ENCODE measurements around the gene PCDHA1.
"Not testable (repeated sequence)": the region's sequence is repeated elsewhere in the genome, so short reads cannot be mapped to it uniquely, and the experiment has no call there.

The PCDHA1 gene

DNA sequence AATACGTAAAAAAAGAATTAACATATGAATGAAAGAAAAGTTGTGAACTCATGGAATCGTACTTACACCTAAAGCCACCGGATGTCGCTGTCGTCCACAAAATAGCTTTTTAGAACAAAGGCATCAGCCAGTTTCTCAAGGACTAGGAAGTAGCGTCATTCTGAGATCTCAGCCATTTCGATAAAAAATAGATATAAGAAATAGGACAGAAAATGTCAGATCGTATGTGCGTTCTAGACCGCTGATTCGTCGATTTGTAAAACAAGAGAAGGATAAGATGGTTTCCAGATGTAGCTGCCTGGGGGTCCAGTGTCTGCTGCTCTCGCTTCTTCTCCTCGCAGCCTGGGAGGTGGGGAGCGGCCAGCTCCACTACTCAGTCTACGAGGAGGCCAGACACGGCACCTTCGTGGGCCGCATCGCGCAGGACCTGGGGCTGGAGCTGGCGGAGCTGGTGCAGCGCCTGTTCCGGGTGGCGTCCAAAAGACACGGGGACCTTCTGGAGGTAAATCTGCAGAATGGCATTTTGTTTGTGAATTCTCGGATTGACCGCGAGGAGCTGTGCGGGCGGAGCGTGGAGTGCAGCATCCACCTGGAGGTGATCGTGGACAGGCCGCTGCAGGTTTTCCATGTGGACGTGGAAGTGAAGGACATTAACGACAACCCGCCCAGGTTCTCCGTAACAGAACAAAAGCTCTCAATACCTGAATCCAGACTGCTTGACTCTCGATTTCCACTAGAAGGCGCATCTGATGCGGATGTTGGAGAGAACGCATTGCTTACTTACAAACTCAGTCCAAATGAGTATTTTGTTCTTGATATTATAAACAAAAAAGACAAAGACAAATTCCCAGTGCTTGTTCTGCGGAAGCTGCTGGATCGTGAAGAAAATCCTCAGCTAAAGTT is 70.1 kb downstream of the PCDHA1 start, which contains the start of gene PCDHA10:
Gene PCDHA10 (plus strand): TSS at position 126 of the 903 bp plus-strand sequence. CDS start 152 bp downstream, at position 278.
- no peak for DNase-seq

DNA sequence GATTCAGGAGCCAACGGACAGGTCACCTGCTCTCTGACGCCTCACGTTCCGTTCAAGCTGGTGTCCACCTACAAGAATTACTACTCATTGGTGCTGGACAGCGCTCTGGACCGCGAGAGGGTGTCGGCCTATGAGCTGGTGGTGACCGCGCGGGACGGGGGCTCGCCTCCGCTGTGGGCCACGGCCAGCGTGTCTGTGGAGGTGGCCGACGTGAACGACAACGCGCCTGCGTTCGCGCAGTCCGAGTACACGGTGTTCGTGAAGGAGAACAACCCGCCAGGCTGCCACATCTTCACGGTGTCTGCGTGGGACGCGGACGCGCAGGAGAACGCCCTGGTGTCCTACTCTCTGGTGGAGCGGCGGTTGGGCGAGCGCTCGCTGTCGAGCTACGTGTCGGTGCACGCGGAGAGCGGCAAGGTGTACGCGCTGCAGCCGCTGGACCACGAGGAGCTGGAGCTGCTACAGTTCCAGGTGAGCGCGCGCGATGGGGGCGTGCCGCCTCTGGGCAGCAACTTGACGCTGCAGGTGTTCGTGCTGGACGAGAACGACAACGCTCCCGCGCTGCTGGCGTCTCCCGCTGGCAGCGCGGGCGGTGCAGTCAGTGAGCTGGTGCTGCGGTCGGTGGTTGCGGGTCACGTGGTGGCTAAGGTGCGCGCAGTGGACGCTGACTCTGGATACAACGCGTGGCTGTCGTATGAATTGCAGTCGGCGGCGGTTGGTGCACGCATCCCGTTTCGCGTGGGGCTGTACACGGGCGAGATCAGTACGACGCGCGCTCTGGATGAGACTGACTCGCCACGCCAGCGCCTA is 71.4 kb downstream of the PCDHA1 start:
- no peak for DNase-seq

DNA sequence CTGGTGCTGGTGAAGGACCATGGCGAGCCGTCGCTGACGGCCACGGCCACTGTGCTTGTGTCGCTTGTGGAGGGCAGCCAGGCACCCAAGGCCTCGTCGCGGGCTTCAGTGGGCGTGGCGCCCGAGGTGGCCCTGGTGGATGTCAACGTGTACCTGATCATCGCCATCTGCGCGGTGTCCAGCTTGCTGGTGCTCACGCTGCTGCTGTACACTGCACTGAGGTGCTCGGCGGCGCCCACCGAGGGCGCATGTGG is 72.0 kb downstream of the PCDHA1 start:
- no peak for DNase-seq

DNA sequence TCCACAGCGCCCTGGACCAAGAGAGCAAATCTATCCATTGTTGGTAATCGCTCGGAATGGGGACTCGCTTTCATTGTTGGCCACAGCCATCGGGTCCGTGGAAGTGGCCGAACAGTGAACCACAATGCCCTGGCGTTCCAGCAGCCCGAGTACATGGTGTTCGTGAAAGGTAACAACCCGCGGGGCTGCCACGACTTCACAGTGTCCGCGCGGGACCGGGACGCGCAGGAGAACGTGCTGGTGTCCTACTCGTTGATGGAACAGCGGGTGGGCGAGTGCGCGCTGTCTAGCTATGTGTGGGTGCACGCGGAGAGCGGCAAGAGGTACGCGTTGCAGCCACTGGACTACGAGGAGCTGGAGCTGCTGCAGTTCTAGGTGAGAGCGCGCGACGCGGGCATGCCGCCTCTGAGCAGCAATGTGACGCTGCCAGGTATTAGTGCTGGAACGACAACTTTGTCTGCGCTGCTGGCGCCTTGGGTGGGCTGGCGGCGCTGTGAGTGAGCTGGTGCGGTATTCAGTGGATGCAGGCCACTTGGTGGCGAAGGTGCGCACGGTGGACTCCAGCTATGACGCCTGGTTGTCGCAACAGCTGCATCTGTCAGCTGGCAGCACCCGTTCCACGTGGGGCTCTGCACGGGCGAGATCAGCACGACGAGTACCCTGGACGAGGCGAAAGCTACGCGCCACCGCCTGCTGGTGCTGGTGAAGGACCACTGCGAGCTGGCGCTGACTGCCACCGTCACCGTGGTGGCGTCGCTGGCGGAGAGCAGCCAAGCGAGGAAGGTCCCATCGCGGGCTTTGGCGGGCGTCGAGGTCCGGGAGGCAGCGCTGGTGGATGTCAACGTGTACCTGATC is 76.7 kb downstream of the PCDHA1 start:
- DNase-seq: no peak

DNA sequence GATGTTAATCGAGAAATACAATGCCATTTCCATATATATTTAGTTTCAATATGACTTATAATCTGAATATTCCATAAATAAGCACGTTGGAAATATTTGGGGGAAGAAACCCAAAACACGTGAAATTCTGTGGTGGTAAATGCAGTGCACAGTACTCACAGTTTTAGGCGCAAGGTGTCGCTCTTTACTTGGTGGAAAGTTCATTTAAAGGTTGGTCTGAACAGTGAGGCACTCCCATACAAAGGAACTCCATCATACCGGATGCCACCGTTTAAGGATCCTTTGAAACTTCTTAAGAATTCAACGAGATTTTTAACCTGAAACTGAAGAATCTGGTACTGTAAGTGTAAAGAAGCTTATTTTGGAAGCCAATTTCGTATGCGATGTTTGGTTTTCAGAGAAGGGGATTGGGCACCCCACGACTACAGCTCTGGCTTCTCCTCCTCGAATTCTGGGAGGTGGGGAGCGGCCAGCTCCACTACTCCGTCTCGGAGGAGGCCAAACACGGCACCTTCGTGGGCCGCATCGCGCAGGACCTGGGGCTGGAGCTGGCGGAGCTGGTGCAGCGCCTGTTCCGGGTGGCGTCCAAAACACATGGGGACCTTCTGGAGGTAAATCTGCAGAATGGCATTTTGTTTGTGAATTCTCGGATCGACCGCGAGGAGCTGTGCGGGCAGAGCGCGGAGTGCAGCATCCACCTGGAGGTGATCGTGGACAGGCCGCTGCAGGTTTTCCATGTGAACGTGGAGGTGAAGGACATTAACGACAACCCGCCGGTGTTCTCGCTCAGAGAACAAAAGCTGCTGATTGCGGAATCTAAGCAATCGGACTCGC is 83.0 kb downstream of the PCDHA1 start, which contains the start of gene PCDHA11:
Gene PCDHA11 (plus strand): TSS at position 237 of the 834 bp plus-strand sequence. CDS start 147 bp downstream, at position 384.
- DNase-seq: no peak

DNA sequence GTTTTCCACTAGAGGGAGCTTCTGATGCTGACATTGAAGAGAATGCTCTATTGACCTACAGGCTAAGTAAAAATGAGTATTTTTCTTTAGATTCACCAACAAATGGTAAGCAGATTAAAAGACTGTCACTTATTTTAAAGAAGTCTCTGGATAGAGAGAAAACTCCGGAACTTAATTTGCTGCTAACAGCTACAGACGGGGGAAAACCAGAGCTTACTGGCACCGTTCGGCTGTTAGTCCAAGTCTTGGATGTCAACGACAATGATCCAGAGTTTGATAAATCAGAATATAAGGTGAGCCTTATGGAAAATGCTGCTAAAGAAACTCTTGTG is 83.6 kb downstream of the PCDHA1 start:
- no peak for DNase-seq

DNA sequence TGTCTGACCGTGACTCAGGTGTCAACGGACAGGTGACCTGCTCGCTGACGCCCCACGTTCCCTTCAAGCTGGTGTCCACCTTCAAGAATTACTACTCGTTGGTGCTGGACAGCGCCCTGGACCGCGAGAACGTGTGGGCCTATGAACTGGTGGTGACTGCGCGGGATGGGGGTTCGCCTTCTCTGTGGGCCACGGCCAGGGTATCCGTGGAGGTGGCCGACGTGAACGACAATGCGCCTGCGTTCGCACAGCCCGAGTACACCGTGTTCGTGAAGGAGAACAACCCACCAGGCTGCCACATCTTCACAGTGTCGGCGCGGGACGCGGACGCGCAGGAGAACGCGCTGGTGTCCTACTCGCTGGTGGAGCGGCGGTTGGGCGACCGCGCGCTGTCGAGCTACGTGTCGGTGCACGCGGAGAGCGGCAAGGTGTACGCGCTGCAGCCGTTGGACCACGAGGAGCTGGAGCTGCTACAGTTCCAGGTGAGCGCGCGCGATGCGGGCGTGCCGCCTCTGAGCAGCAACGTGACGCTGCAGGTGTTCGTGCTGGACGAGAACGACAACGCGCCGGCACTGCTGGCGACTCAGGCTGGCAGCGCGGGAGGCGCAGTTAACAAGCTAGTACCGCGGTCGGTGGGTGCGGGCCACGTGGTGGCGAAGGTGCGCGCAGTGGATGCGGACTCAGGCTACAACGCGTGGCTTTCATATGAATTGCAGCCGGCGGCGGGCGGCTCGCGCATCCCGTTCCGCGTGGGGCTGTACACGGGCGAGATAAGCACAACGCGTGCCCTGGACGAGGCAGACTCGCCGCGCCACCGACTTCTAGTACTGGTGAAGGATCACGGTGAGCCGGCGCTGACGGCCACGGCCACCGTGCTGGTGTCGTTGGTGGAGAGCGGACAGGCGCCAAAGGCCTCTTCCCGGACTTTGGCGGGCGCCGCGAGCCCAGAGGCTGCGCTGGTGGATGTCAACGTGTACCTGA is 84.6 kb downstream of the PCDHA1 start:
- DNase-seq: no peak

DNA sequence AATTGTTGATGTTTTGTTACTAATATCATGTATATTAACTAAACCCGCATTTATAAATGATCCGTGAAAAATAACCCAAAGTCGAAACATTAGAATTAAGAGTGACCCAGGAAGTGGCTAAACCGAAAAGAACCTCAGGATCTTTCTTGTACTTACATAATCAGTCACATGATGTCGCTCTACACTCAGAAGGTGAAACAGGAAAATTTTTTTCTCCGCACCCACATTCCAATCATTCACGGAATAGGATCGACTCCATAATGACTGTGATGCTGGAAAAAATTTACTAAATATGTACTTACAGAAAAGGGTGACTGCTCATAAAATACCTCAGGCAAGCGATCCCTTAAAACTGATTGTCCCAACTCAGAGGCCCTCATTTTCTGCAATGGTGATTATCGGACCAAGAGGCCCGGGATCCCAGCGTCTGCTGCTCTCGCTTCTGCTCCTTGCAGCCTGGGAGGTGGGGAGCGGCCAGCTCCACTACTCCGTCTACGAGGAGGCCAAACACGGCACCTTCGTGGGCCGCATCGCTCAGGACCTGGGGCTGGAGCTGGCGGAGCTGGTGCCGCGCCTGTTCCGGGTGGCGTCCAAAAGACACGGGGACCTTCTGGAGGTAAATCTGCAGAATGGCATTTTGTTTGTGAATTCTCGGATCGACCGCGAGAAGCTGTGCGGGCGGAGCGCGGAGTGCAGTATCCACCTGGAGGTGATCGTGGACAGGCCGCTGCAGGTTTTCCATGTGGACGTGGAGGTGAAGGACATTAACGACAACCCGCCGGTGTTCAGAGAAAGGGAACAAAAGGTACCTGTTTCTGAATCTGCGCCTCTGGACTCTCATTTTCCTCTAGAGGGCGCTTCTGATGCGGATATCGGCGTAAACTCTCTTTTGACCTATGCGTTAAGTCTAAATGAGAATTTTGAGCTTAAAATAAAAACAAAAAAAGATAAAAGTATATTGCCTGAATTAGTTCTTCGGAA is 89.4 kb downstream of the PCDHA1 start, which contains the start of gene PCDHA12:
Gene PCDHA12 (plus strand): TSS at position 224 of the 981 bp plus-strand sequence. CDS start 165 bp downstream, at position 389.
- no peak for DNase-seq

DNA sequence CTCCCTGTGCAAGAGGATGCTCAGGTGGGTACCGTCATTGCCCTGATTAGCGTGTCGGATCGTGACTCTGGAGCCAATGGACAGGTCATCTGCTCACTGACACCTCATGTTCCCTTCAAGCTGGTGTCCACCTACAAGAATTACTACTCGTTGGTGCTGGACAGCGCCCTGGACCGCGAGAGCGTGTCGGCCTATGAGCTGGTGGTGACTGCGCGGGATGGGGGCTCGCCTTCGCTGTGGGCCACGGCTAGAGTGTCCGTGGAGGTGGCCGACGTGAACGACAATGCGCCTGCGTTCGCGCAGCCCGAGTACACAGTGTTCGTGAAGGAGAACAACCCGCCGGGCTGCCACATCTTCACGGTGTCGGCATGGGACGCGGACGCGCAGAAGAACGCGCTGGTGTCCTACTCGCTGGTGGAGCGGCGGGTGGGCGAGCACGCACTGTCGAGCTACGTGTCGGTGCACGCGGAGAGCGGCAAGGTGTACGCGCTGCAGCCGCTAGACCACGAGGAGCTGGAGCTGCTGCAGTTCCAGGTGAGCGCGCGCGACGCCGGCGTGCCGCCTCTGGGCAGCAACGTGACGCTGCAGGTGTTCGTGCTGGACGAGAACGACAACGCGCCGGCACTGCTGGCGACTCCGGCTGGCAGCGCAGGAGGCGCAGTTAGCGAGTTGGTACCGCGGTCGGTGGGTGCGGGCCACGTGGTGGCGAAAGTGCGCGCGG is 90.8 kb downstream of the PCDHA1 start:
- not testable (repeated sequence) for DNase-seq

DNA sequence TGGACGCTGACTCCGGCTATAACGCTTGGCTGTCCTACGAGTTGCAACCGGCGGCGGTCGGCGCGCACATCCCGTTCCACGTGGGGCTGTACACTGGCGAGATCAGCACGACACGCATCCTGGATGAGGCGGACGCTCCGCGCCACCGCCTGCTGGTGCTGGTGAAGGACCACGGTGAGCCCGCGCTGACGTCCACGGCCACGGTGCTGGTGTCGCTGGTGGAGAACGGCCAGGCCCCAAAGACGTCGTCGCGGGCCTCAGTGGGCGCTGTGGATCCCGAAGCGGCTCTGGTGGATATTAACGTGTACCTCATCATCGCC is 91.3 kb downstream of the PCDHA1 start:
- no peak for DNase-seq

DNA sequence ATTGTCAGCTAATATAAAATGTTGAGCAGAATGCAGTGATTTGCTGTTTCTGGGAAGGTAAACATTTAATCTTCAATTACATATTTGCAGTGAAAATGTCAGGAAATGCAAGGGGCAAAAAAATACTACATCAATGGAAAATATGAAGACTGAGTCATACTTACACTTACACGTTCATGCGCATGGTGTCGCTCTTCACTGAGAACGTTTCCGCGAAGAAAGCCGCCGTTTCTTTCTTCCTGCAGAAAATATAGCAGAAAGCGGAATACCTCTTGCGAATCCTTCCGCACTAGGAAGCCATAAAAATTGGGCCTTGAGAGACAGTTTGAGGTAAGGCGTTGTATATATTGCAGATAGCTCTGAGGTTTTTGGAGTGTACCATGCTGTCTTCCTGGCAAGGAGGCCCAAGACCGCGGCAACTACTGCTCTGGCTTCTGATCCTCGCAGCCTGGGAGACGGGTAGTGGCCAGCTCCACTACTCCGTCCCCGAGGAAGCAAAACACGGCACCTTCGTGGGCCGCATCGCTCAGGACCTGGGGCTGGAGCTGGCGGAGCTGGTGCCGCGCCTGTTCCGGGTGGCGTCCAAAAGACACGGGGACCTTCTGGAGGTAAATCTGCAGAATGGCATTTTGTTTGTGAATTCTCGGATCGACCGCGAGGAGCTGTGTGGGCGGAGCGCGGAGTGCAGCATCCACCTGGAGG is 96.1 kb downstream of the PCDHA1 start, which contains the start of gene PCDHA13:
Gene PCDHA13 (plus strand): TSS at position 236 of the 702 bp plus-strand sequence. CDS start 145 bp downstream, at position 381.
- no peak for DNase-seq

DNA sequence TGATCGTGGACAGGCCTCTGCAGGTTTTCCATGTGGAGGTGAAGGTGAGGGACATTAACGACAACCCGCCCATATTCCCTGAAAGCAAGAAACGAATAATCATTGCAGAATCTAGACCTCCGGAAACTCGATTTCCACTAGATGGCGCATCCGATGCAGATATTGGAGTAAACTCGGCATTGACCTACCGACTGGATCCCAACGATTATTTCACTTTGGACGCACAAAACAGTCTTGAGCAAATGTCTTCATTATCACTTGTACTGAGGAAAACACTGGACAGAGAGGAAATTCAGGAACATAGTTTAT is 96.6 kb downstream of the PCDHA1 start:
- no peak for DNase-seq

DNA sequence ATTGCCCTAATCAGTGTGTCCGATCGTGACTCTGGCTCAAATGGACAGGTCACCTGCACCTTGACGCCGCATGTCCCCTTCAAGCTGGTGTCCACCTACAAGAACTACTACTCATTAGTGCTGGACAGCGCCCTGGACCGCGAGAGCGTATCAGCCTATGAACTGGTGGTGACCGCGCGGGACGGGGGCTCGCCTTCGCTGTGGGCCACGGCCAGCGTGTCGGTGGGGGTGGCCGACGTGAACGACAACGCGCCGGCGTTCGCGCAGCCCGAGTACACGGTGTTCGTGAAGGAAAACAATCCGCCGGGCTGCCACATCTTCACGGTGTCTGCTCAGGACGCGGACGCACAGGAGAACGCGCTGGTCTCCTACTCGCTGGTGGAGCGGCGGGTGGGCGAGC is 97.4 kb downstream of the PCDHA1 start:
- no peak for DNase-seq

DNA sequence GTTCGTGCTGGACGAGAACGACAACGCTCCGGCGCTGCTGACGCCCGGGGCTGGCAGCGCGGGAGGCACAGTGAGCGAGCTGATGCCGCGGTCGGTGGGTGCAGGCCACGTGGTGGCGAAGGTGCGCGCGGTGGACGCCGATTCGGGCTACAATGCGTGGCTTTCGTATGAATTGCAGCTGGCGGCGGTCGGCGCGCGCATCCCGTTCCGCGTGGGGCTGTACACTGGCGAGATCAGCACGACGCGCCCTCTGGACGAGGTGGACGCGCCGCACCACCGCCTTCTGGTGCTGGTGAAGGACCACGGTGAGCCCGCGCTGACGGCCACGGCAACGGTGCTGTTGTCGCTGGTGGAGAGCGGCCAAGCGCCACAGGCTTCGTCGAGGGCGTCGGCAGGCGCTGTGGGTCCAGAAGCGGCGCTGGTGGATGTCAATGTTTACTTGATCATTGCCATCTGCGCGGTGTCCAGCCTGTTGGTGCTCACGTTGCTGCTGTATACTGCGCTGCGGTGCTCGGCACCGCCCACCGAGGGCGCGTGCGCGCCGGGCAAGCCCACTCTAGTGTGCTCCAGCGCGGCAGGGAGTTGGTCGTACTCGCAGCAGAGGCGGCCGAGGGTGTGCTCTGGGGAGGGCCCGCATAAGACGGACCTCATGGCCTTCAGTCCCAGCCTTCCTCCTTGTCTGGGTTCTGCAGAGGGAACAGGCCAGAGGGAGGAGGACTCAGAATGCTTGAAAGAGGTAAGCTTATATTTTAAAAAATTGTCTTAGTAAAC is 98.2 kb downstream of the PCDHA1 start:
- no peak for DNase-seq

DNA sequence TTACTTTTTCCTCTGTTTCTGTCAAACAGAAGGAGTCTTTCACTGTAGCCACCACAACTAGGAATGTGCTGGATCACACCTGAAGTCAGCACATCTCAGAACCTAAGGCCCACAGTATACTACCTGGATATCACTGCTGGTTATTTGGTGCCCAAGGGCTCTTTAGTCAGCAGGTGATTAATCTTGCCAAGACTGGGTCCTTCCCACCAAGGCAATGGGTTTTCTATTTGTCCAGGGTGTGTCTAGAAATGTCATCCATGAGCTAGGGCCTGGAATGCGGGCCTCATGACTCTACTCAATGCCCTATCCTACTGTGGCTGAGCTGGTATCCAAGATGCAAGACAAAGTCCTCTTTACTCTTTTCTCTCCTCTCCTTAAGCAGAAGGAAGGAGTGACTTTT is 130.4 kb downstream of the PCDHA1 start:
- no peak for DNase-seq

DNA sequence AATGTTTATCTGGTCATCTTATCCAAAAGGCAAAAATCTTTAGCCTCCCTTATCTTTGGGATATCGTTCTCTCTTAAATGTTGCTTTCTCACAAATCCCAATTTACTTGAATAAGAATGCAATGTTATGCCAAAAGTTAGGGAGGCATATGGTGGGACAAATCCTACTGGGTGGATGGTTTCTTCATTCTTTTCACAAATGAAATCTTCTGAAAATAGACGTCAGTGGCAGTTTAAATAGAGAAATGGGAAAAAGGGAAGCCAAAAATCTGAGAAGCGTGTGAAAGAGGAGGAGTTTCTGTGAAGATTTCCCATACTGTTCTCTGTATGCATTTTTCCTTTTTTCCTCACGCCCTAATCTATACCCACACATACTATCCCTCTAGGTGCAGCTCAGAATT is 137.7 kb downstream of the PCDHA1 start:
- no peak for DNase-seq

DNA sequence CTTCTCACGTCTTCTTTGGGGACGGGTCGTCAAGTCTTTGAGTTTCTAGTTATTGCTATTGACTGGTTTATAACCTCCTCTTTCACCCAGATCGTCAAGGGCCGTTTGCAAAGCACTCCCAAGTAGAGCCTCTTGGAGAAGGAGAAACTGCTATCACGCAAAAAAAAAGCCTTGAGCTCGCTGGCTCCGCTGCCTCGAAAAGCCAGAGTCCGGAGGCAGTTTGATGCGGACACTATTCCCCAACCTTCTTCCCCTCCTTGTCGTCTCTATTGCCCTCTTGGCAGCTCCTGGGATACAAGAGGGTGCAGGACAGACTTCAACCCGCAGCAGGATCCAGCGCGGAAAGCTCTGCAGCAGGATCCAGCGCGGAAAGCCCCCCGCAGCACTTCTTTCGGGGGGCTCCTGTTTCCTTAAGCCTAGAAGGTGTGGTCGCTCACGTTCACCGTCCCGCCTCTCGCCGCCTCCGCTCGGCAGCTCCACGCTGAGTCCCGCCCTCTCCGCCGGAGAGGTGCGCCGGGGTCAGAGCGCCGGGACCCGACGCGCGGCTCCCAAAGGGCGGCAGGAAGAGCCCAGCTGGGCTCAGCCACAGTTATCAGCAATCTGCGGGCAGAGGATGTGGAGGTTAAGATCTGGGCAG is 140.0 kb downstream of the PCDHA1 start, which contains the start of gene PCDHAC1:
Gene PCDHAC1 (plus strand): TSS at position 494 of the 637 bp plus-strand sequence. CDS start 594 bp downstream, outside the sequence.
- no peak for DNase-seq
